HG03159 (cell line): ENCODE results near the gene SLC39A11.
"Not testable (repeated sequence)": the region's sequence is repeated elsewhere in the genome, so short reads cannot be mapped to it uniquely, and the experiment has no call there.

Experiments used
- ATAC-seq: cut with Tn5 transposase; IDR thresholded peaks from one replicate; pipeline ENCODE4 v1.9.1; 2021; ENCODE audit warnings: mild to moderate bottlenecking, moderate library complexity; ENCODE audit not compliant: unreplicated experiment

SLC39A11 gene

DNA sequence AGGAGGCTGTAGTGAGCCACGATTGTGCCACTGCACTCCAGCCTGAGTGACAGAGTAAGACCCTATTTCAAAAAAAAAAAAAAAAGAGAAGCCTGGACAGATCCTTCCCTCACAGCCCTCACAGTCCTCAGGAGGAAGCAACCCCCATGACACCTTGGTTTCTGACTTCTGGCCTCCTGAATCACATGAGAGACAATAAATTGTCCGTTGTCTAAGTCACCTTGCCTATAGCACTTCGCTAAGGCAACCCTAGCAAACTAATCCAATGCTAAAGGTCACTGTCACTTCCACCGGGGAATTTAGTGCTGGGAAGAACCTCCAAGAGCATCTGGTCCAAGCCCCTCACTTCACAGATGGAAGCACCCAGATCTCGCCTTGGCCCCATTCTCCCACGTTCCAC, 18.9 kb upstream of the SLC39A11 start:
- no peak for ATAC-seq

DNA sequence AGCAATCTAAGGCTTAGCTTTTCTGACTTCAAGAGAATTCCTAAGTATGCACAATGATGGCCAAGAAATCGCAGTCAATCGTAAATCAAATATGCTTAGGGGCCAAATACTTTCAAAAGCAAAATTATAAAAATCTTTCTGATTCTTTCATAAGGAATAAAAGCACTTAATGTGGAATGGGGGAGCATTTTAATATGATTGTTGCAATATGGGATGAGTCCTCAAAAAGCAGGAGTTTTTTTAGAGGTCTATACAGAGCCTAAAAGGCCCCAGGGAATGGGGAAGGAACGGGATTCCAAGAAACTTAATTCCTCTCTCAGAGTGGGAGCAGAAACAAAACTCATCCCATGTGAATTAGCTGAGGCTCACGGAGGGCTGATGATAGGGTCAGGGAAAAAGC, 14.7 kb upstream of the SLC39A11 start:
- no peak for ATAC-seq

DNA sequence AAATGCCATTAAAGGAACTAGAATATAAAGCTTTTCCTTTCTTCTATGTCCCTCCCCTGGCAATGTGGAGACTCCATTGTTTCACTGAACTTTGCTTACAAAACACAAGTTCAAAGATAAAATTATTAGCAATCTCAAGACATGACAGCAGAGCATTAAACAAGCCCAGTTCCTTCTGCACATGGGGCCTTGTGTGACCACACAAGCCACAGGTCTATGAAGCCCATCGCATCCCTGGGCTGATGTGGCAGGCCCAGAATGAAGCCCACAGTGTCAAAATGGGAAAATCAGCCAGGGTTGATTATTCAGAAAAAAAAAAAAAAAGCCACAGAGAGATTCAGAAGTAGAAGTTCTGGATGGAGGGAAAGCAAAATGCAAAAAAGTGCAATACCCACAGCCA, 12.9 kb upstream of the SLC39A11 start:
- ATAC-seq: no peak

DNA sequence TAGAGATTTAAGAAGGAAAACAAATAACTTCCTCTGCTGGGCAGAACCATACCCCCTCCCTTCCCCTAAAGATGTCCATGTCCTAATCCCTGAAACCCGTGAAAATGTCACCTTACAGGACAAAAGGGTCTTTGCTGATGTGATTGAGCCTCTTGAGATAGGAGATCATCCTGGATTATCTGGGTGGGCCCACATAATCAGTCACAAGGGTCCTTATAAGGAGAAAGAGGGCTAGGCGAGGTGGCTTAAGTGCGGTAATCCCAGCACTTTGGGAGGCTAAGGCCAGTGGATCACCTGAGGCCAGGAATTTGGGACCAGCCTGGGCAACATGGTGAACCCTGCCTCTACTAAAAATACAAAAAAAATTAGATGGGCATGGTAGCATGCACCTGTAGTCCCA, 12.0 kb upstream of the SLC39A11 start:
- no peak for ATAC-seq

DNA sequence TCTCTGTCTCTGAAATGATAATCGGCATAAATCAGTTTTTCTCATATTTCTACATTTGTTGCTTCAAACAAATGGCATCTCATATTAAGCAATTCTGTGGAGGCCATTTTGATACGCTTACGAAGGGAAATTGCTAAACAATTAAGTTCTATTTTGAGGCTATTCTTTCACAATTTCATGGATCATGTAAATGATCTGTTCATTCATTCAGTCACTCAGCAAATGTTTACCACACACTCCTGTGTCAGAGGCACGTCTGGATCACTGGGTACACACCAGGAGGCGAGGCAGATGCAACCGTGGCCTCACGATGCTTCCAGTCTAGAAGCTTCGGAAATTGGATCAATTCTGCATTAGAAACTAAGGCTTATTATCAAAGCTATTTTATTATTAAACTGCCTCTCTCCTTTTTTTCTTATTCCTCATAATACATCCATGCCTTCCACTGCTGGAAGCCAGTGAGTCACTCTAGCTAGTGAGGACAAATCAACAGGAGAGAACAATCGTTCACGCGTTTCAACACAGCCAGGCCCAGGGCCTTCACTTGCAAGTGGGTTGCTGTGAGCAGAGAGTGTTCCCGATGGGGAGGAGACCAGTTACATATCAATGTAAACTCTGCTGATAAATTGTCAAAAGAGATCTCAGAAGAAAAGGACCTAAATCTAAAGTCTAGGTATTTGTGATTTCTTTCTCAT, 11.3 kb upstream of the SLC39A11 start:
- no peak for ATAC-seq

DNA sequence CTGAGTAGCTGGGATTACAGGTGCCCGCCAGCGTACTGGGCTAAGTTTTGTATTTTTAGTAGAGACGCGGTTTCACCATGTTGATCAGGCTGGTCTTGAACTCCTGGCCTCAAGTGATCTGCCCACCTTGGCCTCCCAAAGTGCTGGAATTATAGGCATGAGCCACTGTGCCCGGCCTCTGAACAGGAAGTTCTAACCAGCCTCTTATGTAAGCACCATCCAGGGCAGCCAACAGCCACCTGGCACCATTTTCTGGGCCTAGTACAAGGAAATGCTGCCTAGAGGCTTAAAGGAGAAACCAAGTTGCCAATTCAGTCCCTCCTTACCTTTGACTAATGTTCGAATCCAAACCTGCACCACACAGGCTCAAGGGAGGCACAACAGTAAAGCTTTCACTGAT, 8.5 kb upstream of the SLC39A11 start:
- no peak for ATAC-seq

DNA sequence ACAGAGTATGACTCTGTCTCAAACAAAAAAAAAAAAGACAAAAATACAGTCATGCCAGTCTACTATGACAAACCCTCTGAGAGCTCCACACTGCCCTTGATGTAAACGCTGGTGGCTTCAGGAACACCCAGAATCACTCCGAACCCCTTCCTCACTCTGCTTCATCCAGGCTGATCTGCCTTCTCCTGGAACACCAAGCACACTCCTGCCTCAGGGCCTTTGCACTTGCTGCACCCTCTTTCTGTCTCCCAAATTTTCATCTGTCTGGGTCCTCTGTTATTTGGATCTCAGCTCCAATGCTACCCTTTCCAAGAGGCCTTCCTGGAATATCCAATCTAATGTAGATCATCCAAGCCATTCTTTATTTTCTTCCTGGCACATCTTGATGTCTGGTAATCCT, 7.9 kb upstream of the SLC39A11 start:
- ATAC-seq: no peak

DNA sequence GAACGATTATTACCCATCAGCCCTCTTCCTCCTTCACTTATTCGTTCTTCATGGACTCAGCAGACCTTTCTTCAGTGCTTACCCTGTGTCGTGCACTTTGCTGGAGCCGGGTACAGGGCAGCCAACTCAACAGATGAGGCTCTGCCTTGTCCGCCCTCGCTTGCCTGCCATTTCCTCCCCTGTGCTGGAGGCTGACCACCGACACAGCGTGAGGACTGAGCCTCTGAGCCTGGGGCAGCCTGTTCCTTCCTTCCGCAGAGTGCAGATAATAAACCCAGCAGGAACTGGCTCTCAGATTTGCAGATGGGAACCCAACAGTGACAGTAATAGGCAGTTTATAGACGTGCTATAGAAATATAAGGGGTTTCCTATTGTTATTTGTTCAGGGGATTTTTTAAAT, 7.0 kb upstream of the SLC39A11 start:
- no peak for ATAC-seq

DNA sequence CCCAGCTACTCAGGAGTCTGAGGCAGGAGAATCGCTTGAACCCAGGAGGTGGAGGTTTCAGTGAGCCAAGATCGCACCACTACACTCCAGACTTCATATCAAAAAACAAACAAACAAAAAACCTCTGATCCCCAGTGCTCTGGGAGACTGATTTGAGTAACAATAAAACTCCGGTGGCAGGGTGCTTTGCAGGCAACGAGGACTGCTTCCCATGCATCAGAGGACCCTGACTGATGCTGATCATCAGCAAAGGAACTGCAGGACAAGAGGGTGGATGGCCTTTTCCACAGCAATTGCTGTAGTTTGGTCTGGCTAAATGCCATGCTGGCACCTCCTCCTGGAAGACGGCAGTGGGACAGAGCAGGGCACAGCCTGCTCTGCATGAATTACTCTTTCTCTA, 6.4 kb upstream of the SLC39A11 start:
- no peak for ATAC-seq

DNA sequence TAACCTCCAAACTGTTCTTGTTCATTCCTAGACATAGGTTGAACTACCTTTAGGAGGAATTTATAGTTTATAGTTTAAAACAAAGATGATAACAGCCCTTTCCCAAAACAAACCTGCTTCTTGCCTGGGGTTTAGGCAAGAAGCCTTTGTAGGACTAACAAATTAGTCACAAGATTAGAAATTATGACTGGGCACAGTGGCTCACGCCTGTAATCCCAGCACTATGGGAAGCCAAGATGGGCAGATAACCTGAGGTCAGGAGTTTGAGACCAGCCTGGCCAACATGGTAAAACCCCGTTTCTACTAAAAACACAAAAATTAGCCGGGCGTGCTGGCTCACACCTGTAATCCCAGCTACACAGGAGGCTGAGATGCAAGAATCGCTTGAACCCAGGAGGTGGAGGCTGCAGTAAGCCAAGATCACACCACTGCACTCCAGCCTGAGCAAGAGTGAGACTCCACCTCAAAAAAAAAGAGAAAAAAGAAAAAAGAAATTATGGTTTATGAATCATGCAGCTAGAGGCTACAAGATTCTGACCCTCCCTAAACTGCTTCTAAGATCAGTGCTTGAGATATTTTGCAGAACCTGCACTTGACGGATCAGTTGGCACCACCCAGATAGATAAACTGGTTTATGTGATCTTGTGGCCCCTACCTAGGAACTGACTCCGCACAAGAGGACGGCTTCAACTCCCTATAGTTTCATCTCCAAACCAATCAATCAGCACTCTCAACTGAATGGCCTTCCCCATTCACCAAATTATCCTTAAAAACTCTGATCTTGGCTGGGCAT, 5.7 kb upstream of the SLC39A11 start:
- ATAC-seq: not testable (repeated sequence)

DNA sequence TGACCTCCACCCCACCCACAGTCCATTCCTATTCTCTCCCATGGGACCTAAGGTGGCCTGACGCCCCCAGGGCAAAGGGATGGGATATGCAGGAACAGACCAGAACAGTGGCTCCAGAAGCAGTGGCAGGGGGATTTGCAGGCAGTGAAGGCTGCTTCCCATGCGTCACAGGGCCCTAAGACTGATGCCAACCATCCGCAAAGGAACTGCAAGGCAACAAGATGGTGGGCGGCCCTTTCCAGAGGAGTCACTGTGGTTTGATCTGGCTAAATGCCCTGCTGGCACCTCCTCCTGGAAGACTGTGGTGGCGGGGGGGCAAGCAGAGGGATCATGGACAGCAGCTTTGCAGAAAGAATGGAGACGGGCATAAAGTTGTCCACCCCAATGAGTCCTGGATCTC, 4.4 kb upstream of the SLC39A11 start:
- no peak for ATAC-seq

DNA sequence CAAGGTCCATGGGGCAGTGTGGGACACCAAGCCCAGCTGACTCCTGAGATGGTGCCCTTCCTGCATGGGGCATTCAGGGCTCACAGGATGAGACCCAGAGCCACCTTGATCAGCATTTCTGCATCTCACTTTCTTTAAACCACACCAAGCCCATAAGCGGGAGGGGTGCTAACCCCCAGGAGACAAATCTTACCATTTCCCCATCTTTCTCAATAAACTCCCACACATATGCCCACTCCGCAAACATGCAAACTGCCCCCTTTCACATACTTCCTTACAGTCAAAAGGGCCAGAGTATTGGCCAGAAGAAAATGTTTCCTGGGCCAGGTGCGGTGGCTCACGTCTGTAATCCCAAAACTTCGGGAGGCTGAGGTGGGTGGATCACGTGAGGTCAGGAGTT, 3.7 kb upstream of the SLC39A11 start:
- ATAC-seq: no peak

DNA sequence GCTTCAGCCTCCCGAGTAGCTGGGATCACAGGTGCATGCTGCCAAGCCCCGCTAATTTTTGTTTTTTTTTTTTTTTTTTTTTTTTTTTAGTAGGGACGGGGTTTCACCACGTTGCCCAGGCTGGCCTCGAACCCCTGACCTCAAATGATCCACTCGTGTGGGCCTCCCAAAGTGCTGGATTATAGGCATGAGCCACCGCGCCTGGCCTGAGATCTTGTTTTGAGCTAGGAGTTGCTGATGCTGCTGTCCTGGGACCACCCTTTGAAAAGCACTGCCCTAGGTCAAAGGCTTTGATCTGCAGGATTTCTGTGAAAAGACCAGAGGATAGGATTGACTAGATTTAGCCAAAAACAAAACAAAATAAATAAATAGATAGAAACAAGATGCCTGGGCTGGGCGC, 798 bp upstream of the SLC39A11 start:
- ATAC-seq: no peak

DNA sequence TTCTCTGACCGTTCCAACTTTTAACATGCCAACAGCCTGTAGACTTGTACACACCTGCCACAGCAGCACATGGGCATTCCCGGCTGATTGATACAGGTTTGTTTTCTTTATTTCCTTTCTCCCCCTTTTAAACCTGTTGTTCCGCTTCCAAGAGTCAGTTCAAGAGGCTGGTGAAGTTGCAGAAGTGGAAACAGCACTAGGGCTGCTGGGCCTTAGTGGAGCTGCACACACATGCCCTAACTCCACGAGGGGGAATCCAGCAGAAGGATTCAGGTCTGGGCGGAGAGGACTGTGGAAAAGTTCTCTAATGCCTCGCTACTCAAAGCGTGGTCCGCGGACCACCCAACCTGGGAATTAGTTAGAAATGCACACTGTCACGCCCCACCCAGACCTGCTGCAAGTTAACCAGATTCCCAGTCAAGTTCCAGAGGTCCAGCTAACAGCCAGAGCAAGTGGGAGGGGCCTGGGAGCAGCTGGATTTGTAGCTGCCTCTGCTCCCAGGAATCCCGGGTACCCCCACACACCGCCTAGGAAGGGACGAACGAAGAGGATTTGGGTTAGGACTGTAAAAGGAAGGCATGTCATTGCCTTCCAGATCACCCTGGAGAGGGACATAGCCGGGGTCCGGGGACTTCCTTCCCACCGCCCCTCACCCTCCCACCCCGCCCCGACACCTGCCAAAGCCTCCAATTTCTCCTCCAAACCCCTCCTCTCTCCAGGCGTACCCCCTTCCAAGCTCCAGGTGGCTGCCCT, 542 bp downstream of the SLC39A11 start:
- no peak for ATAC-seq

DNA sequence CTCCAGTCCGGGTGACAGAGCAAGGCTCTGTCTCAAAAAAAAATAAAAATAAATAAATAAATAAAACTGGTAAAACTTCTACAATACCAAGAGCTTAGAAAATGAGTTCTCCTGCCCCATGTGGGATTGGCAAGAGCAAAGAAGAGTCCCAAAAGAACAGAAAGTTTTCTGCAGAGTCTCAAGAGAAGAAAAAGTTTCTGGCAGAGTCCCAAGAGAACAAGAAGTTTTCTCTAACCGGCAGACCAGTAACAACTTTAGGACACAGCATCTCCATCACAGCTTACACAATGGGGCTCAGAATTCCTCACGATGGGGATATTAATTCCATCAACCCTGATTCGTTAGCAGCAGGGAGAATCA, 1.1 kb downstream of the SLC39A11 start:
- no peak for ATAC-seq

DNA sequence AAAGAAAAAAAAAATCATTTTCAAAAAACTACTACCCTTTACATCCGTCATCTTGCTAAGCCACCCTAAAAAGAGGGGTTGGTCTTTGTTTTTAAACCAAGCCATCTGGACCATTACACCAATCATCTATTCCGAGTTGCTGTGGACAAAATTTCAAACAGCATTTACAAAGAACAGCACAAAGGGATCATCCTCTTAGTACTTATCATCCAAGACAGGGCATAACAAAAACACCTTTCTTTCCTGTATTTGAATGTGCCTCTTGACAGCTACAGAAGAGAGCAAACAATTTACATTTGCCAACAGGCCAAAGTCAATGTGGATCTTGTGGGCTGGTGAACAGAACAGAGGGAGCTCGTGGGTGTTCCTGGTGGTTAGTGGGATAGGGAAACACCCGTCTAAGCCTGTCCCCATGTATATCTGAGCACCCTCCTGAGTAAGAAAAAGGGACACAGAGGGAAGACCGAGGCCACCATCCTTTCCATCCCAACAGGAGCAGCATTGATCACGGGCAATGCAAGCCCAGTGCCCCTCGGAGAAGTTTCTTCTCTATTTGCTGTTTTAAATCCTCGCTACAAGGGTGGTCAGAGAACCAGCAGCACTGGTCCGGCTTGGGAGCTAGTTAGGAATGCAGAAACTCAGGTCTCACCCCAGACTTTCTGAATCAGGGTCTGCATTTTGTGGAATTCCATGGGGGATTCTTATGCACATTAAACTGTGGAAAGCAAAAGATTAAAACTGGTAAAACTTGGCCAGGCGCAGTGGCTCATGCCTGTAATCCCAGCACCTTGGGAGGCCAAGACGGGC, 1.9 kb downstream of the SLC39A11 start:
- no peak for ATAC-seq

DNA sequence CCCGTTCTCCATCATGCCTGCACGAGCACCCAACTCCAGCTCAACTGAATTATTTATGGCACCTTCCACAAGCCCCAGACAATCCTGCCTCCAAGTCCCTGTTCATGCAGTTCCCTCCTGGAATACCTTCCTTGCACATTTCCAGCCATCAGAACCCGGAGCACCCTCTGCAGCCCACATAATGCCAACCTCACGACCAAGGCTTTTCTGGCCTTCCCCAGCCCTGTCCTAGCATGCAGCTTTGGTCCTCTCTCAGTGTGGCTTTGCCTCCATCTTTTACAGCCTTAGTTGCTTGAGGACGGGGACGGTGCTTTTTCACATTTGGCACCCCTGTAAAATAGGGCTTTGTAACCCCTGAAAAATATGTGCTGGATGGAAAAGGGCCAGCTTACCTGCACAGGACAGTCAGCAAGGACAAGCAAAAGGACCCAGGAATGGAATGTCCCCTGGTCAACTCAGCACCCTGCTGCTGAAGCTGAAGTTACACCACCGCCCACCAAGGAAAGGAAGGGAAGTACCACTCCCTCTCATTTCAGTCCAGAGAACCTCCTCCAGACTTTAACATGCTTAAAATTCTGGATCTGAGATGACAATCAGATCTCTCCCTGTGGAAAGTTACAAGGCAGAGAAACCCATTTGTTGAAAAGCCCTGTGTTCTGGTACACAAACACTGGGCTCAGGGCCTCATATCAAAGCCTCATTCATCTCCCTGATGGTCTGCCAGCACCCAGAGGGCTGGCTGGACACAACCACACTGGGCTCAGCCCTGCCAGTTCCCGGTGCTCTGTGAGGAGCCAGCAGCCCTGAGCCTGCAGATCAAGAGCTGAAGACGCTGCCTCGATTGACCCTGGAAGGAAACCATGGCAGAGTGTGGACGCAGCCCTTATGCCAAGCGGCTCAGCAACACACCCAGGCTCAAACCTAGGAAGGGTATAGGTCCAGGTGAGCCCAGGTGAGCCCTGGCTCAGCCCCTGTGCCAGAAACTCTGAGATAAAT, 2.9 kb downstream of the SLC39A11 start:
- no peak for ATAC-seq

DNA sequence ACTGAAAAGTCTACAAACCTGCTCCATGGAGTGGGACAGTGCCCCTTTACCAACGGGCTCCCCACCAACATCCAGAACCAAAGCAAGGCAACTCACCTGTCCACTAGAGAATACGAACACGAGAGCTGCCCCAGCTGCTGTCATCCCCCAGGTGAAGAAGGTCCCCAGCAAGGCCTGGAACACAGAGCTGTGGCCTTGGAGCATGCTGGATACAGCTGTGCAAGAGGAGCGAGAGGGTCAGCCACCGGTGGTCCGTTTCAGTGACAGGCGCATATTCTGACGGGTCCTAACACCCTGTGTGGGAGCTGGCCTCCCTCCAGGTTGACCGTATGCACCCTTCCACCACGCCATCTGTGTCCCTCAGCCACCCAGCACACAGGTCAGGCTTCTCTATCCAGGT, 3.9 kb downstream of the SLC39A11 start:
- ATAC-seq: no peak

DNA sequence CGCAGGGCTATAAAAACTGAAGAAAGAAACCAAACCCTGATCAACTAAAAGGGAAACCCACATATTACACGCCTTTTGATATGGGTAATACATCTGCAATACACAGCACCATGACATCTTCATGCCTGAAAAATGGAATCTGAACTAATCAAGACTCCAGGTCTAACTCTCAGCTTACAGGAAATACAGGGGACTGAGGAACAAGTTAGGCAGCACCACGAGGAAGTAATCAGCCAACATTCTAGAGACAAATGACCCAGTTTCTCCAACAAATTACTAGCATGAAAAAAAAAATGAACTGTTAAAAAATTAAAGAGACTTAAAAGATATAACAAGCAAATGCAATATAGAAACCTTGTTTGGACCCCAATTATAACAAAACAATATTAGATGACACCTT, 9.1 kb downstream of the SLC39A11 start:
- ATAC-seq: no peak

DNA sequence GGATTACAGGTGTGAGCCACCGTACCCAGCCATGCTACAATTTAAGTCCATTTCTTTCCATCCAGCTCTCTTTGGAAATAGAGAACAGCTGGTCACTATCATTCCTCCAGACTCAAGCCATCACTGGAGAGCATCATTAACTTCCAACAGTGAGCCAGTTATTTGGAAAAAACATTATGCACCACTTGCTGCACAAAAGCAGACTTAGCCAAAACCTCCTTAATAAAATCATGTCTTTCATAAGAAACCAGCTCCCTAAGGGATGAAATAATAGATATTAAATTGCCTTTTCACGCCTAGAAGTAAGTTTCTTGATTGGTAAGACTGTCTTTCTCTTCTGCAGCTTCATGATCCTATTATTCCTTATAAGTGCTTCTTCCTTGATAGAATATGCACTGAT, 17.9 kb downstream of the SLC39A11 start:
- ATAC-seq: no peak
